OCI-LY1 (cell line): ENCODE data around the gene CEBPG.

Source experiments
- CTCF ChIP-seq: fragments of 200-600 bp; sonication (generic), shearing (Covaris generic); IDR thresholded peaks from 2 replicates; pipeline ENCODE4 v1.5.1; 2017; ENCODE audit warnings: mild to moderate bottlenecking, antibody characterized with exemption, low read length, moderate library complexity, mixed read lengths
- EZH2 ChIP-seq: fragments of 200-600 bp; sonication (generic), shearing (Covaris generic); IDR thresholded peaks from 2 replicates; pipeline ENCODE4 v1.8.0; 2017; ENCODE audit warnings: borderline replicate concordance, mixed run types, mild to moderate bottlenecking, antibody characterized with exemption, low read length, moderate library complexity, mixed read lengths

GRCh38 chr19:33379151-33379829 lies 5.8 kb downstream of the CEBPG start:
- TF ChIP-seq CTCF (no peak), EZH2 (no peak)
